Measurements from ENCODE around the gene BTBD17.
"Not testable (repeated sequence)": the region's sequence is repeated elsewhere in the genome, so short reads cannot be mapped to it uniquely, and the experiment has no call there.

The BTBD17 gene, protein sequence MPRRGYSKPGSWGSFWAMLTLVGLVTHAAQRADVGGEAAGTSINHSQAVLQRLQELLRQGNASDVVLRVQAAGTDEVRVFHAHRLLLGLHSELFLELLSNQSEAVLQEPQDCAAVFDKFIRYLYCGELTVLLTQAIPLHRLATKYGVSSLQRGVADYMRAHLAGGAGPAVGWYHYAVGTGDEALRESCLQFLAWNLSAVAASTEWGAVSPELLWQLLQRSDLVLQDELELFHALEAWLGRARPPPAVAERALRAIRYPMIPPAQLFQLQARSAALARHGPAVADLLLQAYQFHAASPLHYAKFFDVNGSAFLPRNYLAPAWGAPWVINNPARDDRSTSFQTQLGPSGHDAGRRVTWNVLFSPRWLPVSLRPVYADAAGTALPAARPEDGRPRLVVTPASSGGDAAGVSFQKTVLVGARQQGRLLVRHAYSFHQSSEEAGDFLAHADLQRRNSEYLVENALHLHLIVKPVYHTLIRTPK

GRCh38 chr17:74361230-74362068 is at the start of gene BTBD17:
BTBD17 (minus strand) TSS chr17:74361868; CDS start chr17:74361819, 49 bp downstream.
- DNase-seq (ENCODE audit: low read depth in 2 of 2) = no peak

- DNase-seq (ENCODE audit: low read depth in 2 of 2) = no peak
These were observed 48.4 kb upstream of the BTBD17 start for GRCh38 chr17:74410001-74410443.

GRCh38 chr17:74408815-74409214 is 47.1 kb upstream of the BTBD17 start:
- DNase-seq (ENCODE audit: low read depth in 2 of 2) = no peak

- DNase-seq (ENCODE audit: low read depth in 2 of 2) = no peak
These were observed 46.6 kb upstream of the BTBD17 start for GRCh38 chr17:74408262-74408661.

DNA sequence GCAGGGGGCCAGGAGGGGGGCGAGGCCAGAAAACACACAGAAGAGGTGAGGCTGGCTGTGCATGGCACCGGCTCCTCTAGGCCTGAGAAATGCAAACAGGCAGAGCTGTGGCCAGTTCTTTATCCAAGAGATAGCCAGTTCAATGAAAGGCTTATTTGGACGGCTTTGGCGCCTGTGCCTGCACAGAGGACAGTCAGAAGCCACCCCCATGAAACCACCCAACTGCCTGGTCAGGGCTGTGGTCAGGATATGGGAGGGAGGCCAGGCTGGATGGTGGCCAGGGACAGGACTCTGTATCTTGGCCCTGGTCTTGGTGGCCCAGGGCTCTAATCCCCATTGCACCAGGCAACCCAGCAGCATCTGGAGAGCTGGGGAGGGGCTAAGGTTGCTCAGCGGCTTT is 45.7 kb upstream of the BTBD17 start:
- no peak for DNase-seq (ENCODE audit: low read depth in 2 of 2)

DNA sequence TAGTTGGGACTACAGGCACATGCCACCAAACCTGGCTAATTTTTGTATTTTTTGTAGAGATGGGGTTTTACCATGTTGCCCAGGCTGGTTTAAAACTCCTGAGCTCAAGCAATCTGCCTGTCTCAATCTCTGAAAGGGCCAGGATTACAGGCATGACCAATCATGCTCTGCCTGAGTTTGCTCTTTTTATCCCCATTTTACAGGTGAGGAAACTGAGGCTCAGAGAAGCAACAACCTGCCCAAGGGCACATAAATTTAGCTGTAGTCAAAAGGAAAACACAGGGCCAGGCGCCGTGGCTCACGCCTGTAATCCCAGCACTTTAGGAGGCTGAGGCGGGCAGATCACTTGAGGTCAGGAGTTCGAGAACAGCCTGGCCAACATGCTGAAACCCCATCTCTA is 43.6 kb upstream of the BTBD17 start:
- not testable (repeated sequence) for DNase-seq (ENCODE audit: low read depth in 2 of 2)

DNA sequence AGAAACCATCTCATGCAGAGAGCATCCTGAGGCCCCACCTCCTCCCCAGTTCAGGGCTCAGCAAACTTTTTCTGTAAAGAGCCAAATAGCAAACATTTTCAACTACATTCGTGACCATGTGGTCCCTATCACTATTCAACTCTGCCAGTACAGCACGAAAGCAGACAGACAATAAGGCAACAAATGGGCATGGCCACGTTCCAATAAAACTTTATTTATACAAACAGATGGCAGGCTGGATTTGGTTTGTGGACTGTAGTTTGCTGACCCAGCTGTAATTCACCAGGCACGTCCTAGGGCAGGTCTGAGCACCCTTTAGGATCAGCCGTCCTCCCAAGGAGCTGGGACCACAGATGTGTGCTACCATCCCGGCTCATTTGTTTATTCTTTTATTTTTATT is 43.1 kb upstream of the BTBD17 start:
- no peak for DNase-seq (ENCODE audit: low read depth in 2 of 2)

- no peak for DNase-seq (ENCODE audit: low read depth in 2 of 2)
These were observed 42.5 kb upstream of the BTBD17 start for GRCh38 chr17:74404218-74404617.

- no peak for DNase-seq (ENCODE audit: low read depth in 2 of 2)
These were observed 42.0 kb upstream of the BTBD17 start for GRCh38 chr17:74403512-74404137.

DNA sequence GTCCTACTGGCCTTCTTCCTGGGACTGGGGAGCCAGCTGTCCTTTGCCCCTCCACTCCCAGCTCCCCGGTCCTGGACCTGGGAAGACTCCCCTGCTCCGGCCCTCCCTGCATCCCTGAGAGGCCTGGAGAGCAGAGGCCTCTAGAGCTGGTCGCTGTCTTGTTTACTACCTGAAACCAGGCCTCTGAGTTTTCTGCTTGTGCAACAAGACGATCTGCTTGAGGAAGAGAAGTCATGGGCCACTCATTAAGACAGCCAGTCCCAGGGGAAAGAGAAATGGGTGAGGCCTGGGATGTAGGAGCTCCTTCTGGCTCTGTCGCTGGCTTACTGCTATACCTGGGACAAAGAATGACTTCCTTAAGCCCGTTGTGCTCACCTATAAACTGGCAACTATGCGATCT is 40.4 kb upstream of the BTBD17 start:
- no peak for DNase-seq (ENCODE audit: low read depth in 2 of 2)

DNA sequence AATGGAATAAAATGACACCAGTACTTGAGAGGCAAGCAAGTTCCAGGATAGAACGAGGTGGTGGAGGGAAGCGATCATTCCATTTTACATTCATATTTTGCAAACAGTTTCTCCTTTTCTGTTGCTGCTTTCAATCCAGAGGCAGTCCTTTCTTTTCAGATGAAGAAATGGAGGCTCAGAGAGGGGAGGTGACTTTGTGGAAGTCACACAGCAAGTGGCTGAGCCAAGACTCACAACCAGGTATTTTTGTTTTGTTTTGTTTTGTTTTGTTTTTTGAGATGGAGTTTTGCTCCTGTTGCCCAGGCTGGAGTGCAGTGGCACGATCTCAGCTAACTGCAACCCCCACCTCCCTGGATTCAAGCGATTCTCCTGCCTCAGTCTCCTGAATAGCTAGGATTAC is 34.9 kb upstream of the BTBD17 start:
- DNase-seq (ENCODE audit: low read depth in 2 of 2) = no peak

- no peak for DNase-seq (ENCODE audit: low read depth in 2 of 2)
These were observed 33.3 kb upstream of the BTBD17 start for GRCh38 chr17:74394977-74395376.

DNA sequence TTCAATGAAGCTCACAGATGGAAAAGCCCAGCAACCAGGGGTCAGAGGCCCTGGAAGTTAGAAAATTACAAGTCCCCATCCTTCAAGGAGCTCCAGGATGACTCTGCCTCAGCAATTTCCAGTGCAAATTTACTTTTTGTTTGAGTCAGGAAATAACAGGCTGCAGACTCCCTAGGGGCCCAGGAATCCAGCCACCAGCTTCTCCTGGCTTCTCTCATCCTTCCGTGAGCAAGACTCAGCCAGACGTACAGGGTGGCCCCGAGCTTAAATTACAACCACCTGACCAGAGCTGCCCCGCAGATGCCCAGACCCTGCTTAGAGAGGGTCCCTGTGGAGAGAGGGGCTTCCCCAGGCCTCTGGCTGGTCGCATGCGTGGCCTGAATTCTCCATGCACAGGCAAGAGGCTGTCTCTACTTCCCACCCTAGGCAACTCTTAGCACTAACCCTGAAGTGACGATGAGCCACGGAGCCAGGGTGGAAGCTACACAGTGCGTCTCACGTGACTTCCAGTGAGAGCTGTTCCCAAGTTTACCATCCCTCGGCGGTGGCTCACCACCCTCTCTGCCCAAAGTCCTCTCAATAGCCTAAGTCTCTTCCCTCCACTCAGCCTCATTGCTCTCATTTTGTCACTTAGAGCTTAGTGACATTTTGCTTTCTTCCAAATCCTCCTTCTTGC is 32.7 kb upstream of the BTBD17 start:
- no peak for DNase-seq (ENCODE audit: low read depth in 2 of 2)

DNA sequence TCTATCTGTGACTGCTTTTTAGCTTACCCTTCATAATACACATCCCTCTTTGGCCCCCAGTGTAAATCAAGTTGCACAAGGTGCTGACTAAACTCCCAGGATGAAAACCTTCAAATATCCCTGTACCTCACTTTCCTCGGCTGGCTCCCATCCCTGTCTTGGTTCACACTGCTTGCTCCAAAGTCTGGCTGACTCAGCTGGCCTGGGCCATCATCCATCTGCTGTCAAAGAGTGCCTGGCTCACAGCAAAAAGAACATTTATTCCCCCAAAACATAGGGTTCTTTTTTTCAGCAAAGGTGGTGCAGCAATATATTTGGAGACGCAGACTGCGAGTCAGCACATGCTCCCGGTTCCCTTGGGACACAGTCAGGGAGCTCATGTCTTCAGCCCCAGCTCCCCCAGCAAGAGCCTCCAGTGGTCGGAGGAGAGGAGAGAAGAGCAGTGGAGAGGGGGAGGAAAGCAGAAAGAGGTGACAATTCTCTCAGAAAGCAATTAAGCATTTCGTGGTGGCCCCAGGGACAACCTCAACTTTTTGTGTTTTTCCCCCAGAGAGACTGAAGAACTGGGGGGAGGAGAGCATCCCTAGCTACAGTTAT is 31.8 kb upstream of the BTBD17 start:
- no peak for DNase-seq (ENCODE audit: low read depth in 2 of 2)

- DNase-seq (ENCODE audit: low read depth in 2 of 2) = no peak
These were observed 31.2 kb upstream of the BTBD17 start for GRCh38 chr17:74392848-74393247.

DNA sequence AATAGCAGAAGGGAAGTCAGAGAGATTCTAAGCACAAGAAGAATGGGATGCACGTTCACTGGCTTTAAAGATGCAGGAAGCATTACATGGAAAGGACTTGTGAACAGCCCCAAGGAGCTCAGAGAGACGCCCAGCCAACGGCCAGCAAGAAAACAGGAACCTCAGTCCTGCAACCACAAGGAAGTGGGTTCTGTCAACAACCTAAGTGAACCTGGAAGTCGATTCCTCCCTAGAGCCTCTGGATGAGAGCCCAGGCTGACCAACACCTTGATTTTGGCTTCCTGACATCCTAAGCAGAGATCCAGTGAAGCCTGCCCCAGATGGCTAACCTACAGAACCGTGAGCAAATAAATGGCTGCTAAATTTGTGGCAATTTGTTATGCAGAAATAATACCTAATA is 30.1 kb upstream of the BTBD17 start:
- no peak for DNase-seq (ENCODE audit: low read depth in 2 of 2)

- no peak for DNase-seq (ENCODE audit: low read depth in 2 of 2)
These were observed 29.3 kb upstream of the BTBD17 start for GRCh38 chr17:74390680-74391653.

- DNase-seq (ENCODE audit: low read depth in 2 of 2) = no peak
These were observed 28.4 kb upstream of the BTBD17 start for GRCh38 chr17:74389937-74390679.

GRCh38 chr17:74389084-74389753 is 27.6 kb upstream of the BTBD17 start:
- no peak for DNase-seq (ENCODE audit: low read depth in 2 of 2)
